Measurements from ENCODE around the gene DOCK1.

DOCK1 gene

GRCh38 chr10:127046975-127047877 lies 142.0 kb downstream of the DOCK1 start:
- no peak for DNase-seq (ENCODE audit: low read depth)
- no peak overlapping the region for H3K4me3 ChIP-seq (ENCODE audit: low read depth, low read length)
- TF ChIP-seq MAX (IDR thresholded peaks at IDR 0.05; ENCODE audit: low read depth, low read length) (no peak), CTCF (IDR thresholded peaks at IDR 0.05; ENCODE audit: low read depth, low read length) (no peak), POLR2A (IDR thresholded peaks at IDR 0.05; ENCODE audit: extremely low read depth, insufficient read length) (no peak), MYC (IDR thresholded peaks at IDR 0.05; ENCODE audit: low read depth, low read length) (no peak)

GRCh38 chr10:127047878-127048238 lies 142.6 kb downstream of the DOCK1 start:
- DNase-seq (ENCODE audit: low read depth): no peak
- H3K4me3 ChIP-seq (ENCODE audit: low read depth, low read length): no peak overlapping the region
- TF ChIP-seq CTCF (IDR thresholded peaks at IDR 0.05; ENCODE audit: low read depth, low read length) (no peak), MYC (IDR thresholded peaks at IDR 0.05; ENCODE audit: low read depth, low read length) (no peak), POLR2A (IDR thresholded peaks at IDR 0.05; ENCODE audit: extremely low read depth, insufficient read length) (no peak), MAX (IDR thresholded peaks at IDR 0.05; ENCODE audit: low read depth, low read length) (no peak)

- DNase-seq (ENCODE audit: low read depth): no peak
- H3K4me3 ChIP-seq (ENCODE audit: low read depth, low read length): no peak overlapping the region
- TF ChIP-seq MYC (IDR thresholded peaks at IDR 0.05; ENCODE audit: low read depth, low read length): no peak
- no peak for TF ChIP-seq MAX (IDR thresholded peaks at IDR 0.05; ENCODE audit: low read depth, low read length)
- TF ChIP-seq CTCF (IDR thresholded peaks at IDR 0.05; ENCODE audit: low read depth, low read length): no peak
- no peak for TF ChIP-seq POLR2A (IDR thresholded peaks at IDR 0.05; ENCODE audit: extremely low read depth, insufficient read length)
Measured at GRCh38 chr10:127048630-127049029, 143.4 kb downstream of the DOCK1 start.

GRCh38 chr10:127052001-127052400 lies 146.8 kb downstream of the DOCK1 start:
- DNase-seq (ENCODE audit: low read depth): no peak
- TF ChIP-seq MAX (IDR thresholded peaks at IDR 0.05; ENCODE audit: low read depth, low read length) (no peak), MYC (IDR thresholded peaks at IDR 0.05; ENCODE audit: low read depth, low read length) (no peak), CTCF (IDR thresholded peaks at IDR 0.05; ENCODE audit: low read depth, low read length) (no peak), POLR2A (IDR thresholded peaks at IDR 0.05; ENCODE audit: extremely low read depth, insufficient read length) (no peak)
- no peak overlapping the region for H3K4me3 ChIP-seq (ENCODE audit: low read depth, low read length)

GRCh38 chr10:127055263-127055662 lies 150.0 kb downstream of the DOCK1 start:
- DNase-seq (ENCODE audit: low read depth): no peak
- H3K4me3 ChIP-seq (ENCODE audit: low read depth, low read length): no peak overlapping the region
- TF ChIP-seq MAX (IDR thresholded peaks at IDR 0.05; ENCODE audit: low read depth, low read length) (no peak), POLR2A (IDR thresholded peaks at IDR 0.05; ENCODE audit: extremely low read depth, insufficient read length) (no peak), CTCF (IDR thresholded peaks at IDR 0.05; ENCODE audit: low read depth, low read length) (no peak)

Data from NB4 (cell line).